ENCODE results near the gene UGT1A6. TPM values are rescaled to one million over a fixed set of nuclear protein-coding genes. Genes with fewer than 3 reads are reported as not detected.
A peak's percentile ranks its signal among the peaks of the same experiment; 100 is the strongest.

UGT1A6 gene
- total RNA-seq, 1 donor from 2014 or later, result 1.9 TPM

- TF ChIP-seq CTCF (conservative IDR thresholded peaks at IDR 0.05), result no peak
- Mint-ChIP-seq H3K27ac (no peak within 1 kb of the TSS), H3K9me3 (no peaks in the 10 kb centered on the region), H3K4me1 (ENCODE audit: unreplicated experiment) (no peaks in the 10 kb centered on the region), H3K4me3 (no peak within 1 kb of the TSS), H3K27me3 (peaks cover 10% of the 10 kb centered on the region), H3K36me3 (no peaks in the 10 kb centered on the region)
- DNase-seq (ENCODE audit: extremely low spot score, unreplicated experiment), result no peak
These were observed 21.2 kb upstream of the UGT1A6 start, which contains the start of gene UGT1A9 for GRCh38 chr2:233671290-233672161. UGT1A9 (plus strand) TSS chr2:233671898; CDS start chr2:233671935, 37 bp downstream.

- DNase-seq (ENCODE audit: extremely low spot score, unreplicated experiment), result no peak
- no peaks in the 10 kb centered on the region for H3K4me1 Mint-ChIP-seq (ENCODE audit: unreplicated experiment)
- H3K36me3 Mint-ChIP-seq, result no peaks in the 10 kb centered on the region
- no peak overlapping the region for H3K27ac Mint-ChIP-seq
- TF ChIP-seq CTCF (conservative IDR thresholded peaks at IDR 0.05), result no peak
- H3K4me3 Mint-ChIP-seq, result no peak overlapping the region
- H3K27me3 Mint-ChIP-seq, result peaks cover 11% of the 10 kb centered on the region
- no peaks in the 10 kb centered on the region for H3K9me3 Mint-ChIP-seq
These were observed 19.8 kb upstream of the UGT1A6 start for GRCh38 chr2:233672886-233673285.

GRCh38 chr2:233673896-233674295, 18.8 kb upstream of the UGT1A6 start:
- TF ChIP-seq CTCF (conservative IDR thresholded peaks at IDR 0.05), result no peak
- Mint-ChIP-seq H3K4me1 (ENCODE audit: unreplicated experiment) (no peaks in the 10 kb centered on the region), H3K36me3 (no peaks in the 10 kb centered on the region), H3K27ac (no peak overlapping the region), H3K9me3 (no peaks in the 10 kb centered on the region), H3K4me3 (no peak overlapping the region), H3K27me3 (peaks cover 13% of the 10 kb centered on the region)
- DNase-seq (ENCODE audit: extremely low spot score, unreplicated experiment), result no peak

- Mint-ChIP-seq H3K4me3 (no peak overlapping the region), H3K4me1 (ENCODE audit: unreplicated experiment) (no peaks in the 10 kb centered on the region), H3K9me3 (no peaks in the 10 kb centered on the region), H3K27me3 (peaks cover 13% of the 10 kb centered on the region), H3K27ac (no peak overlapping the region), H3K36me3 (no peaks in the 10 kb centered on the region)
- no peak for DNase-seq (ENCODE audit: extremely low spot score, unreplicated experiment)
- no peak for TF ChIP-seq CTCF (conservative IDR thresholded peaks at IDR 0.05)
These were observed 18.4 kb upstream of the UGT1A6 start for GRCh38 chr2:233674314-233674713.

GRCh38 chr2:233674995-233675394, 17.7 kb upstream of the UGT1A6 start:
- Mint-ChIP-seq H3K9me3 (no peaks in the 10 kb centered on the region), H3K27ac (no peak overlapping the region), H3K27me3 (peaks cover 17% of the 10 kb centered on the region), H3K36me3 (no peaks in the 10 kb centered on the region), H3K4me1 (ENCODE audit: unreplicated experiment) (no peaks in the 10 kb centered on the region), H3K4me3 (no peak overlapping the region)
- no peak for DNase-seq (ENCODE audit: extremely low spot score, unreplicated experiment)
- peak; percentile 36 for TF ChIP-seq CTCF (conservative IDR thresholded peaks at IDR 0.05)
